ENCODE measurements around the gene MARCHF2.

DNA sequence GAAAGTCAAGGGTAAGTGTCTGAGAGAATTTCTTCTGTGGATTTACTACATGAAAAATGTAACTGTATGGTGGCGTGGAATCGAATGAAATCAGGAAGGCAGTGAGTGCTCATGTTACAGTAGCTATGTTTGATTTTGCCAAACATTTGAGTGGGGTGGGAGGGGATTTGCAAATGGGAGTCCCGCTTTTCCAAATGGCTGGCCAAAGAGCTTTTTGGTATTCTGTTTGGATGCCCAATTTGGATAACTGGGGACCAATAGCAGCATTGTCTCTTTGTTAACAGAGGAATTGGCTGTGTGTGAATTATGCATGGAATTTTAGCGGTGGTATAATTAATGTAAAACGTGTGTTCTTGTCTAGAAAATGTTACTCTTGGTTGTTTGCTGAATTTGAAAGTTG, 49.5 kb downstream of the MARCHF2 start:
- TF ChIP-seq, protein P1, sequence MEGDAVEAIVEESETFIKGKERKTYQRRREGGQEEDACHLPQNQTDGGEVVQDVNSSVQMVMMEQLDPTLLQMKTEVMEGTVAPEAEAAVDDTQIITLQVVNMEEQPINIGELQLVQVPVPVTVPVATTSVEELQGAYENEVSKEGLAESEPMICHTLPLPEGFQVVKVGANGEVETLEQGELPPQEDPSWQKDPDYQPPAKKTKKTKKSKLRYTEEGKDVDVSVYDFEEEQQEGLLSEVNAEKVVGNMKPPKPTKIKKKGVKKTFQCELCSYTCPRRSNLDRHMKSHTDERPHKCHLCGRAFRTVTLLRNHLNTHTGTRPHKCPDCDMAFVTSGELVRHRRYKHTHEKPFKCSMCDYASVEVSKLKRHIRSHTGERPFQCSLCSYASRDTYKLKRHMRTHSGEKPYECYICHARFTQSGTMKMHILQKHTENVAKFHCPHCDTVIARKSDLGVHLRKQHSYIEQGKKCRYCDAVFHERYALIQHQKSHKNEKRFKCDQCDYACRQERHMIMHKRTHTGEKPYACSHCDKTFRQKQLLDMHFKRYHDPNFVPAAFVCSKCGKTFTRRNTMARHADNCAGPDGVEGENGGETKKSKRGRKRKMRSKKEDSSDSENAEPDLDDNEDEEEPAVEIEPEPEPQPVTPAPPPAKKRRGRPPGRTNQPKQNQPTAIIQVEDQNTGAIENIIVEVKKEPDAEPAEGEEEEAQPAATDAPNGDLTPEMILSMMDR (IDR thresholded peaks at IDR 0.05) = no peak
- TF ChIP-seq, protein P2, sequence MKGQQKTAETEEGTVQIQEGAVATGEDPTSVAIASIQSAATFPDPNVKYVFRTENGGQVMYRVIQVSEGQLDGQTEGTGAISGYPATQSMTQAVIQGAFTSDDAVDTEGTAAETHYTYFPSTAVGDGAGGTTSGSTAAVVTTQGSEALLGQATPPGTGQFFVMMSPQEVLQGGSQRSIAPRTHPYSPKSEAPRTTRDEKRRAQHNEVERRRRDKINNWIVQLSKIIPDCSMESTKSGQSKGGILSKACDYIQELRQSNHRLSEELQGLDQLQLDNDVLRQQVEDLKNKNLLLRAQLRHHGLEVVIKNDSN (CRISPR knock-in tag; IDR thresholded peaks at IDR 0.05) = no peak
- TF ChIP-seq, protein P3, sequence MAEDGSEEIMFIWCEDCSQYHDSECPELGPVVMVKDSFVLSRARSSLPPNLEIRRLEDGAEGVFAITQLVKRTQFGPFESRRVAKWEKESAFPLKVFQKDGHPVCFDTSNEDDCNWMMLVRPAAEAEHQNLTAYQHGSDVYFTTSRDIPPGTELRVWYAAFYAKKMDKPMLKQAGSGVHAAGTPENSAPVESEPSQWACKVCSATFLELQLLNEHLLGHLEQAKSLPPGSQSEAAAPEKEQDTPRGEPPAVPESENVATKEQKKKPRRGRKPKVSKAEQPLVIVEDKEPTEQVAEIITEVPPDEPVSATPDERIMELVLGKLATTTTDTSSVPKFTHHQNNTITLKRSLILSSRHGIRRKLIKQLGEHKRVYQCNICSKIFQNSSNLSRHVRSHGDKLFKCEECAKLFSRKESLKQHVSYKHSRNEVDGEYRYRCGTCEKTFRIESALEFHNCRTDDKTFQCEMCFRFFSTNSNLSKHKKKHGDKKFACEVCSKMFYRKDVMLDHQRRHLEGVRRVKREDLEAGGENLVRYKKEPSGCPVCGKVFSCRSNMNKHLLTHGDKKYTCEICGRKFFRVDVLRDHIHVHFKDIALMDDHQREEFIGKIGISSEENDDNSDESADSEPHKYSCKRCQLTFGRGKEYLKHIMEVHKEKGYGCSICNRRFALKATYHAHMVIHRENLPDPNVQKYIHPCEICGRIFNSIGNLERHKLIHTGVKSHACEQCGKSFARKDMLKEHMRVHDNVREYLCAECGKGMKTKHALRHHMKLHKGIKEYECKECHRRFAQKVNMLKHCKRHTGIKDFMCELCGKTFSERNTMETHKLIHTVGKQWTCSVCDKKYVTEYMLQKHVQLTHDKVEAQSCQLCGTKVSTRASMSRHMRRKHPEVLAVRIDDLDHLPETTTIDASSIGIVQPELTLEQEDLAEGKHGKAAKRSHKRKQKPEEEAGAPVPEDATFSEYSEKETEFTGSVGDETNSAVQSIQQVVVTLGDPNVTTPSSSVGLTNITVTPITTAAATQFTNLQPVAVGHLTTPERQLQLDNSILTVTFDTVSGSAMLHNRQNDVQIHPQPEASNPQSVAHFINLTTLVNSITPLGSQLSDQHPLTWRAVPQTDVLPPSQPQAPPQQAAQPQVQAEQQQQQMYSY (CRISPR knock-in tag; IDR thresholded peaks at IDR 0.05) = no peak
- TF ChIP-seq ESRRA (CRISPR knock-in tag; IDR thresholded peaks at IDR 0.05; ENCODE audit: borderline replicate concordance) = no peak
- no peak for TF ChIP-seq JUN (CRISPR knock-in tag; IDR thresholded peaks at IDR 0.05)
- TF ChIP-seq, protein P4, sequence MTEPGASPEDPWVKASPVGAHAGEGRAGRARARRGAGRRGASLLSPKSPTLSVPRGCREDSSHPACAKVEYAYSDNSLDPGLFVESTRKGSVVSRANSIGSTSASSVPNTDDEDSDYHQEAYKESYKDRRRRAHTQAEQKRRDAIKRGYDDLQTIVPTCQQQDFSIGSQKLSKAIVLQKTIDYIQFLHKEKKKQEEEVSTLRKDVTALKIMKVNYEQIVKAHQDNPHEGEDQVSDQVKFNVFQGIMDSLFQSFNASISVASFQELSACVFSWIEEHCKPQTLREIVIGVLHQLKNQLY (CRISPR knock-in tag; IDR thresholded peaks at IDR 0.05) = no peak
- TF ChIP-seq, protein P5, sequence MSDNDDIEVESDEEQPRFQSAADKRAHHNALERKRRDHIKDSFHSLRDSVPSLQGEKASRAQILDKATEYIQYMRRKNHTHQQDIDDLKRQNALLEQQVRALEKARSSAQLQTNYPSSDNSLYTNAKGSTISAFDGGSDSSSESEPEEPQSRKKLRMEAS (CRISPR knock-in tag; IDR thresholded peaks at IDR 0.05) = no peak
- TF ChIP-seq, protein P6, sequence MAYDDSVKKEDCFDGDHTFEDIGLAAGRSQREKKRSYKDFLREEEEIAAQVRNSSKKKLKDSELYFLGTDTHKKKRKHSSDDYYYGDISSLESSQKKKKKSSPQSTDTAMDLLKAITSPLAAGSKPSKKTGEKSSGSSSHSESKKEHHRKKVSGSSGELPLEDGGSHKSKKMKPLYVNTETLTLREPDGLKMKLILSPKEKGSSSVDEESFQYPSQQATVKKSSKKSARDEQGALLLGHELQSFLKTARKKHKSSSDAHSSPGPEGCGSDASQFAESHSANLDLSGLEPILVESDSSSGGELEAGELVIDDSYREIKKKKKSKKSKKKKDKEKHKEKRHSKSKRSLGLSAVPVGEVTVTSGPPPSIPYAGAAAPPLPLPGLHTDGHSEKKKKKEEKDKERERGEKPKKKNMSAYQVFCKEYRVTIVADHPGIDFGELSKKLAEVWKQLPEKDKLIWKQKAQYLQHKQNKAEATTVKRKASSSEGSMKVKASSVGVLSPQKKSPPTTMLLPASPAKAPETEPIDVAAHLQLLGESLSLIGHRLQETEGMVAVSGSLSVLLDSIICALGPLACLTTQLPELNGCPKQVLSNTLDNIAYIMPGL (CRISPR knock-in tag; IDR thresholded peaks at IDR 0.05) = no peak
- no peak for TF ChIP-seq SMAD3 (CRISPR knock-in tag; IDR thresholded peaks at IDR 0.05; ENCODE audit: borderline replicate concordance)
- TF ChIP-seq, protein P7, sequence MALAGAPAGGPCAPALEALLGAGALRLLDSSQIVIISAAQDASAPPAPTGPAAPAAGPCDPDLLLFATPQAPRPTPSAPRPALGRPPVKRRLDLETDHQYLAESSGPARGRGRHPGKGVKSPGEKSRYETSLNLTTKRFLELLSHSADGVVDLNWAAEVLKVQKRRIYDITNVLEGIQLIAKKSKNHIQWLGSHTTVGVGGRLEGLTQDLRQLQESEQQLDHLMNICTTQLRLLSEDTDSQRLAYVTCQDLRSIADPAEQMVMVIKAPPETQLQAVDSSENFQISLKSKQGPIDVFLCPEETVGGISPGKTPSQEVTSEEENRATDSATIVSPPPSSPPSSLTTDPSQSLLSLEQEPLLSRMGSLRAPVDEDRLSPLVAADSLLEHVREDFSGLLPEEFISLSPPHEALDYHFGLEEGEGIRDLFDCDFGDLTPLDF (CRISPR knock-in tag; IDR thresholded peaks at IDR 0.05) = no peak

Measured in WTC11 (cell line).